GM12878 (cell line): ENCODE data around the gene ZFPM1. TPM values are rescaled to one million over a fixed set of nuclear protein-coding genes. Genes with fewer than 3 reads are reported as not detected.

ENCODE experiments used
- ATAC-seq: fragments of 200-7000 bp; cut with Tn5 transposase; 3 replicates; pipeline ENCODE4 v1.9.1; 2020; ENCODE audit warnings: mild to moderate bottlenecking, moderate library complexity
- BruUV-seq: library from RNA; stranded (reverse); fragments of 400-500 nt; replicated peaks from 2 replicates; lab custom pipeline; 2021; lab: Mats Ljungman, UMichigan
- CTCF ChIA-PET: fragments of 300-600 bp; sonication (Branson Sonifier 250); formaldehyde crosslinking; extraction: SDS; loops from one replicate; lab custom pipeline; 2021; ENCODE audit warnings: inconsistent platforms; lab: Yijun Ruan, JAX
- POLR2A ChIA-PET: fragments of 350-600 bp; formaldehyde crosslinking; extraction: SDS; loops from one replicate; lab custom pipeline; 2021; ENCODE audit warnings: inconsistent platforms; lab: Charles Lee
- RAD21 ChIA-PET: fragments of 300-600 bp; sonication (Branson Sonifier 250); formaldehyde crosslinking; loops from one replicate; lab custom pipeline; 2023; ENCODE audit warnings: antibody characterized with exemption; ENCODE audit not compliant: unreplicated experiment; lab: Charles Lee
- SMC1A ChIA-PET: fragments of 300-600 bp; sonication (Branson Sonifier 250); formaldehyde crosslinking; loops from one replicate; lab custom pipeline; 2023; ENCODE audit not compliant: unreplicated experiment, uncharacterized antibody; lab: Charles Lee
- DNase-seq: peaks from one replicate; pipeline ENCODE4 v3.0.0-alpha.2; 2011; ENCODE audit warnings: low read depth, low spot score
- FAIRE-seq: peaks from 3 replicates; lab custom pipeline; 2011; peaks lifted over from hg19 to GRCh38; lab: Jason Lieb, UNC
- H2AFZ ChIP-seq: 2 replicates; pipeline ENCODE4 v1.6.0; 2011; ENCODE audit warnings: low read depth, low read length, control low read depth; ENCODE audit not compliant: control insufficient read depth
- H3K27ac ChIP-seq: 2 replicates; pipeline ENCODE4 v1.5.1; 2011; ENCODE audit warnings: control low read depth; ENCODE audit not compliant: control insufficient read depth, insufficient read depth
- H3K27me3 ChIP-seq, 2 experiments: replicated peaks in 1 of 2; 2 replicates each; pipeline versions ENCODE4 v1.6.0 to v1.6.1; 2011; ENCODE audit warnings: low read length in 1 of 2; ENCODE audit not compliant: control insufficient read depth in 2 of 2, insufficient read depth in 2 of 2
- H3K36me3 ChIP-seq, 2 experiments: 2 replicates each; pipeline ENCODE4 v1.5.1; 2011; ENCODE audit warnings: low read length in 1 of 2; ENCODE audit not compliant: control insufficient read depth in 2 of 2, insufficient read depth in 2 of 2
- H3K4me1 ChIP-seq: 2 replicates; pipeline ENCODE4 v1.6.1; 2011; ENCODE audit warnings: mild to moderate bottlenecking, low read length, moderate library complexity, mixed read lengths; ENCODE audit not compliant: control insufficient read depth, insufficient read depth
- H3K4me2 ChIP-seq: 2 replicates; pipeline ENCODE4 v1.6.0; 2011; ENCODE audit warnings: control low read depth; ENCODE audit not compliant: control insufficient read depth, insufficient read depth
- H3K4me3 ChIP-seq: fragments of 200-600 bp; sonication (generic); 2 replicates; pipeline ENCODE4 v1.5.1; 2016
- H3K79me2 ChIP-seq: 2 replicates; pipeline ENCODE4 v1.6.0; 2011; ENCODE audit warnings: low read length; ENCODE audit not compliant: control insufficient read depth, insufficient read depth
- H3K9ac ChIP-seq: 2 replicates; pipeline ENCODE4 v1.8.0; 2011; ENCODE audit warnings: low read length, control low read depth, mixed read lengths; ENCODE audit not compliant: control insufficient read depth, insufficient read depth
- H3K9me3 ChIP-seq: replicated peaks from 3 replicates; pipeline ENCODE4 v1.5.1; 2011; ENCODE audit warnings: mild to moderate bottlenecking, low read length; ENCODE audit not compliant: control insufficient read depth, insufficient read depth
- H4K20me1 ChIP-seq: 2 replicates; pipeline ENCODE4 v1.6.0; 2011; ENCODE audit not compliant: control insufficient read depth, insufficient read depth
- BACH1 ChIP-seq: fragments of 450-650 bp; IDR thresholded peaks from 2 replicates; pipeline ENCODE4 v1.6.1; 2017; ENCODE audit warnings: mild to moderate bottlenecking, borderline replicate concordance
- CBX3 ChIP-seq: fragments of 200-600 bp; sonication (generic); IDR thresholded peaks from 2 replicates; pipeline ENCODE4 v1.6.1; 2016; ENCODE audit warnings: low read depth, borderline replicate concordance
- CEBPZ ChIP-seq: fragments of 150-350 bp; IDR thresholded peaks from 2 replicates; pipeline ENCODE4 v1.6.1; 2016; ENCODE audit warnings: low read depth, low read length
- EED ChIP-seq: sonication (generic); IDR thresholded peaks from 2 replicates; pipeline ENCODE4 v1.6.1; 2016; ENCODE audit warnings: antibody characterized with exemption, low read depth
- ETV6 ChIP-seq, 2 experiments: fragments of 450-650 bp in 1 of 2; IDR thresholded peaks in 1 of 2; conservative IDR thresholded peaks in 1 of 2; 2 replicates each; pipeline ENCODE4 v1.6.1; 2014; ENCODE audit warnings: antibody characterized with exemption in 1 of 2, borderline replicate concordance in 1 of 2, low read depth in 1 of 2, mild to moderate bottlenecking in 1 of 2, moderate library complexity in 1 of 2
- FOXM1 ChIP-seq: IDR thresholded peaks from 2 replicates; pipeline ENCODE4 v1.6.1; 2012; ENCODE audit warnings: low read depth, mild to moderate bottlenecking, inconsistent platforms, low read length, moderate library complexity
- MAX ChIP-seq: IDR thresholded peaks from 2 replicates; pipeline ENCODE4 v1.6.1; 2012; ENCODE audit warnings: low read depth, low read length, improper control_type of control experiment
- MLLT1 ChIP-seq: fragments of 450-650 bp; IDR thresholded peaks from 2 replicates; pipeline ENCODE4 v1.6.1; 2016; ENCODE audit warnings: mild to moderate bottlenecking
- NBN ChIP-seq: fragments of 450-650 bp; IDR thresholded peaks from 2 replicates; pipeline ENCODE4 v1.6.1; 2016
- PBX3 ChIP-seq: IDR thresholded peaks from 2 replicates; pipeline ENCODE4 v1.6.1; 2011; ENCODE audit warnings: mild to moderate bottlenecking, low read depth, low read length, moderate library complexity; ENCODE audit not compliant: insufficient replicate concordance
- RBBP5 ChIP-seq: fragments of 200-600 bp; sonication (generic); conservative IDR thresholded peaks from 2 replicates; pipeline ENCODE4 v1.6.1; 2016
- SMARCA5 ChIP-seq: fragments of 450-650 bp; IDR thresholded peaks from 2 replicates; pipeline ENCODE4 v1.6.1; 2017; ENCODE audit warnings: mild to moderate bottlenecking
- SUZ12 ChIP-seq: fragments of 200-600 bp; sonication (generic); IDR thresholded peaks from one replicate; pipeline ENCODE4 v1.6.1; 2018; ENCODE audit warnings: antibody characterized with exemption, mild to moderate bottlenecking; ENCODE audit not compliant: unreplicated experiment
- TARDBP ChIP-seq: IDR thresholded peaks from 2 replicates; pipeline ENCODE4 v1.6.1; 2016; ENCODE audit warnings: borderline replicate concordance
- WGBS: methylation state at CpG from one replicate; pipeline ENCODE4 v1.1.6; 2016; ENCODE audit warnings: low lambda C conversion rate; ENCODE audit not compliant: insufficient replicate concordance, insufficient coverage; ENCODE audit errors: missing lambda C conversion rate; 5-methylcytosine and 5-hydroxymethylcytosine counted together
- in situ Hi-C: fragments of 300-500 bp; cut with MboI; formaldehyde crosslinking; loops from 9 replicates; pipeline ENCODE4 v1.14.3; 2018; ENCODE audit warnings: mixed read lengths
- intact Hi-C: fragments of 100-400 bp; cut with micrococcal nuclease; formaldehyde crosslinking; loops from one replicate; pipeline ENCODE4 v1.14.2; 2022; ENCODE audit not compliant: unreplicated experiment
- polyA plus RNA-seq, 11 experiments: library from polyadenylated mRNA; depleted of rRNA in 4 of 11; unstranded in 6 of 11; stranded (reverse) in 5 of 11; fragments of >200 nt; fragmentation: Nextera tagmentation in 4 of 11; fragmentation: Illumina TruSeq in 1 of 11; extraction: Ambion mirVana in 4 of 11; extraction: Trizol in 1 of 11; gene quantifications; 1 replicate in 1 of 11; 2 replicates in 10 of 11; pipeline versions ENCODE4 v1.2.1 to v1.2.3, GENCODE V29; 2011 to 2016; ENCODE audit warnings: inconsistent platforms in 2 of 11, missing spikeins in 2 of 11, low read depth in 1 of 11
- total RNA-seq, 4 experiments: library from RNA; depleted of rRNA in 3 of 4; stranded (reverse); fragments of >200 nt in 3 of 4; fragmentation: Illumina TruSeq in 1 of 4; extraction: Trizol in 1 of 4; gene quantifications; 2 replicates each; pipeline versions ENCODE4 v1.2.1 to v1.2.3, GENCODE V29; 2013 to 2021

Gene ZFPM1
- total and polyA plus RNA-seq, 10 of the 15 experiments (the other 5 are each of a cell fraction or from before 2014, with no cell fraction given): 0.02 to 5.1 (median 0.30) TPM

DNA sequence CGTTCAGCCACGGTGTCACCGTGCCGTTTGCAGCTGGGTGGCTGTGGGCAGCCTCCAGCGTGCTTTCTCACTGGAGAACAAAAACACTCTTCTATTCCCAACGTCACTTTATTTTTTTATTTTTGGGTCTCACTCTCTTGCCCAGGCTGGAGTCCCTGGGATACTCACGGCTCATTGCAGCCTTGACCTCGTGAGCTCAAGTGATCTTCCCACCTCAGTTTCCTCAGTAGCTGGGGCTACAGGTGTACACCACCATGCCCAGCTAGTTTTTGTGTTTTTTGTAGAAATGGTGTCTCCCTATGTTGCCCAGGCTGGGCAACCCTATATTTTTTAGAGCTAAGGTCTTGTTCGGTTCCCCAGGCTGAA, 82.8 kb downstream of the ZFPM1 start:
- ChIA-PET POLR2A (no interaction called here), CTCF (interaction anchor here (1.1 to 1.5 kb wide), 3 partner anchors 25 to 92 kb away, joined by 3 to 6 read pairs (median 4); no protein-coding TSS in a partner anchor), RAD21 (interaction anchor here (0.8 kb wide), 1 partner anchor 100 kb away, joined by 3 read pairs; no protein-coding TSS in a partner anchor), SMC1A (interaction anchor here (1.2 kb wide), 1 partner anchor 34 kb away, joined by 3 read pairs; the partner anchor contains the start of gene ZC3H18)
- H3K27ac ChIP-seq: no peak overlapping the region
- no peak overlapping the region for H2AFZ ChIP-seq
- intact Hi-C loops (no loop called here), in situ Hi-C loops (no loop called here)
- 98% methylated on average over 9 of the region's 9 CpGs for WGBS
- no peaks in the 10 kb centered on the region for H3K9me3 ChIP-seq
- H3K4me1 ChIP-seq: peaks cover 5% of the 10 kb centered on the region
- no peak overlapping the region for H3K4me2 ChIP-seq
- ATAC-seq (no peak), FAIRE-seq (no peak), DNase-seq (no peak)
- no peak for TF ChIP-seq PBX3
- no peak for TF ChIP-seq TARDBP
- TF ChIP-seq RBBP5: no peak
- no peak for TF ChIP-seq MAX
- no peak for TF ChIP-seq EED
- TF ChIP-seq NBN: no peak
- TF ChIP-seq MLLT1: no peak
- TF ChIP-seq SMARCA5: no peak
- TF ChIP-seq FOXM1: no peak
- TF ChIP-seq SUZ12: no peak
- TF ChIP-seq CEBPZ: no peak
- no peak for TF ChIP-seq CBX3
- TF ChIP-seq ETV6 (conservative IDR thresholded peaks at IDR 0.05 in 1 of 2, IDR thresholded peaks at IDR 0.05 in 1 of 2; ENCODE audit: borderline replicate concordance in 1 of 2, low read depth in 1 of 2): no peak
- no peak for TF ChIP-seq BACH1
- H3K79me2 ChIP-seq: peaks cover 4% of the 10 kb centered on the region; the same call in 1 of the 2 replicates
- H3K36me3 ChIP-seq: no peaks in the 10 kb centered on the region
- no peaks in the 10 kb centered on the region for H4K20me1 ChIP-seq
- BruUV-seq: no TSS peak
- no peak overlapping the region for H3K9ac ChIP-seq
- H3K27me3 ChIP-seq: no peaks in the 10 kb centered on the region; a peak in 1 of 4 replicates
- no peak overlapping the region for H3K4me3 ChIP-seq
